ENCODE results near the gene DNAH2.

- TF ChIP-seq POLR2AphosphoS5 (IDR thresholded peaks at IDR 0.05) (peak; percentile 15 to 73 (median 56)), POLR2A (IDR thresholded peaks at IDR 0.05) (peak; percentile 42 to 61), CTCF (IDR thresholded peaks at IDR 0.05) (no peak)
These were observed 126.2 kb downstream of the DNAH2 start for GRCh38 chr17:7843536-7844291.

Measured in sigmoid colon (tissue), 4 donors.